AG04450 (cell line): ENCODE results near the gene HECW1. TPM values are rescaled to one million over a fixed set of nuclear protein-coding genes. Genes with fewer than 3 reads are reported as not detected.

Experiments used
- CTCF ChIA-PET: fragments of 300-600, 350-600 bp; formaldehyde crosslinking; extraction: SDS; loops from one replicate; lab custom pipeline; 2022; ENCODE audit warnings: antibody characterized with exemption, inconsistent platforms; lab: Charles Lee
- POLR2A ChIA-PET: fragments of 350-600 bp; formaldehyde crosslinking; extraction: SDS; loops from one replicate; lab custom pipeline; 2021; ENCODE audit warnings: antibody characterized with exemption, inconsistent platforms; lab: Yijun Ruan, JAX
- DNase-seq: peaks from one replicate; pipeline ENCODE4 v3.0.0-alpha.2; 2011; ENCODE audit warnings: low read depth, low spot score
- H3K27ac ChIP-seq: one replicate; pipeline ENCODE4 v1.5.1; 2012; ENCODE audit warnings: low read depth, low read length, control low read depth
- H3K27me3 ChIP-seq: one replicate; pipeline ENCODE4 v1.6.0; 2012; ENCODE audit warnings: low read length; ENCODE audit not compliant: control insufficient read depth, insufficient read depth
- H3K4me3 ChIP-seq: 2 replicates; pipeline ENCODE4 v1.5.1; 2011; ENCODE audit warnings: mild to moderate bottlenecking, low read depth, low read length, control low read depth
- H3K9me3 ChIP-seq: 2 replicates; pipeline ENCODE4 v1.5.1; 2012; ENCODE audit warnings: low read length; ENCODE audit not compliant: control insufficient read depth, insufficient read depth
- CTCF ChIP-seq: IDR thresholded peaks from 2 replicates; pipeline ENCODE4 v1.5.1; 2011; ENCODE audit warnings: low read depth, low read length, control low read depth, inconsistent platforms
- polyA plus RNA-seq: library from polyadenylated mRNA; depleted of rRNA; stranded (reverse); fragments of >200 nt; gene quantifications from 2 replicates; pipeline ENCODE4 v1.2.3, GENCODE V29; 2011

The HECW1 gene
- polyA plus RNA-seq, 1 experiment: 2.6 TPM

GRCh38 chr7:43076606-43077005 is 35.8 kb upstream of the HECW1 start:
- no peak for DNase-seq
- H3K9me3 ChIP-seq: no peaks in the 10 kb centered on the region; the same call in 1 of the 2 replicates
- ChIA-PET CTCF (interaction anchor here (0.6 to 1.2 kb wide), 2 partner anchors 135 to 492 kb away, joined by 3 read pairs; no protein-coding TSS in a partner anchor), POLR2A (no interaction called here)
- no peak for TF ChIP-seq CTCF
- H3K4me3 ChIP-seq: no peak overlapping the region
- H3K27ac ChIP-seq: no peak overlapping the region
- H3K27me3 ChIP-seq: no peaks in the 10 kb centered on the region

- Histone ChIP-seq H3K9me3 (no peaks in the 10 kb centered on the region; the same call in 1 of the 2 replicates), H3K27ac (no peak overlapping the region), H3K4me3 (no peak overlapping the region), H3K27me3 (no peaks in the 10 kb centered on the region)
- TF ChIP-seq CTCF: no peak
- DNase-seq: no peak
- ChIA-PET CTCF (interaction anchor here (1.1 to 1.2 kb wide), 2 partner anchors 136 to 184 kb away, joined by 3 to 5 read pairs; no protein-coding TSS in a partner anchor), POLR2A (no interaction called here)
Observed at GRCh38 chr7:43077285-43077684, 35.2 kb upstream of the HECW1 start.

GRCh38 chr7:43077732-43078391 is 34.6 kb upstream of the HECW1 start:
- H3K27me3 ChIP-seq: no peaks in the 10 kb centered on the region
- no peak for DNase-seq
- no peak overlapping the region for H3K27ac ChIP-seq
- TF ChIP-seq CTCF: no peak
- POLR2A ChIA-PET: no interaction called here
- no peak overlapping the region for H3K4me3 ChIP-seq
- CTCF ChIA-PET: interaction anchor here (1.1 to 1.2 kb wide), 2 partner anchors 137 to 184 kb away, joined by 3 to 5 read pairs; no protein-coding TSS in a partner anchor
- H3K9me3 ChIP-seq: no peaks in the 10 kb centered on the region; the same call in 1 of the 2 replicates

- Histone ChIP-seq H3K27me3 (no peaks in the 10 kb centered on the region), H3K9me3 (no peaks in the 10 kb centered on the region; the same call in 1 of the 2 replicates), H3K4me3 (no peak overlapping the region), H3K27ac (no peak overlapping the region)
- DNase-seq: no peak
- CTCF ChIA-PET: no interaction called here
- POLR2A ChIA-PET: no interaction called here
- no peak for TF ChIP-seq CTCF
Observed at GRCh38 chr7:43078794-43079193, 33.7 kb upstream of the HECW1 start.

GRCh38 chr7:43081603-43082002 is 30.8 kb upstream of the HECW1 start:
- POLR2A ChIA-PET: no interaction called here
- TF ChIP-seq CTCF: no peak
- Histone ChIP-seq H3K9me3 (no peaks in the 10 kb centered on the region; the same call in 1 of the 2 replicates), H3K27me3 (peaks cover 5% of the 10 kb centered on the region), H3K27ac (no peak overlapping the region), H3K4me3 (no peak overlapping the region)
- CTCF ChIA-PET: interaction anchor here (1.3 kb wide), 1 partner anchor 141 kb away, joined by 6 read pairs; no protein-coding TSS in a partner anchor
- no peak for DNase-seq
